ENCODE data around the gene FAM50B. TPM values are rescaled to one million over a fixed set of nuclear protein-coding genes. Genes with fewer than 3 reads are reported as not detected.

FAM50B gene
- total RNA-seq, 2 experiments from 2014 or later, result not detected

GRCh38 chr6:3871515-3871914 is 22.3 kb downstream of the FAM50B start:
- Histone ChIP-seq H3K9me3 (ENCODE audit: low read length) (no peaks in the 10 kb centered on the region), H3K4me1 (ENCODE audit: insufficient read depth, low read length, poor library complexity, severe bottlenecking) (no peaks in the 10 kb centered on the region), H3K4me2 (ENCODE audit: low read length) (no peak overlapping the region), H4K20me1 (ENCODE audit: insufficient read depth, low read length) (no peaks in the 10 kb centered on the region), H3K27ac (ENCODE audit: low read depth, low read length, poor library complexity, severe bottlenecking) (no peak overlapping the region), H3K9me2 (ENCODE audit: insufficient read depth, low read length) (no peaks in the 10 kb centered on the region), H3K4me3 (ENCODE audit: low read depth, low read length, poor library complexity, severe bottlenecking) (no peak overlapping the region), H3K36me3 (ENCODE audit: insufficient read depth, low read length) (no peaks in the 10 kb centered on the region), H3K79me2 (ENCODE audit: insufficient read depth, low read depth, low read length) (no peaks in the 10 kb centered on the region), H2AFZ (ENCODE audit: low read length) (no peak overlapping the region)
- POLR2A ChIA-PET, result no interaction called here
- intact Hi-C loops (cut with micrococcal nuclease; ENCODE audit: unreplicated experiment), result no loop called here
- no peak for TF ChIP-seq CTCF (conservative IDR thresholded peaks at IDR 0.05; ENCODE audit: low read length)
- no peak for TF ChIP-seq EZH2phosphoT487 (IDR thresholded peaks at IDR 0.05; ENCODE audit: borderline replicate concordance, low read depth, low read length)
- CTCF ChIA-PET (ENCODE audit: unreplicated experiment), result no interaction called here
- no TSS peak for BruUV-seq (replicated peaks)
- no peak for DNase-seq (ENCODE audit: low spot score)

GRCh38 chr6:3871939-3872338 is 22.8 kb downstream of the FAM50B start:
- no peak for DNase-seq (ENCODE audit: low spot score)
- Histone ChIP-seq H3K4me1 (ENCODE audit: insufficient read depth, low read length, poor library complexity, severe bottlenecking) (no peaks in the 10 kb centered on the region), H3K27ac (ENCODE audit: low read depth, low read length, poor library complexity, severe bottlenecking) (no peak overlapping the region), H3K9me3 (ENCODE audit: low read length) (no peaks in the 10 kb centered on the region), H3K9me2 (ENCODE audit: insufficient read depth, low read length) (no peaks in the 10 kb centered on the region), H3K4me2 (ENCODE audit: low read length) (no peak overlapping the region), H2AFZ (ENCODE audit: low read length) (no peak overlapping the region), H3K36me3 (ENCODE audit: insufficient read depth, low read length) (no peaks in the 10 kb centered on the region), H4K20me1 (ENCODE audit: insufficient read depth, low read length) (no peaks in the 10 kb centered on the region), H3K4me3 (ENCODE audit: low read depth, low read length, poor library complexity, severe bottlenecking) (no peak overlapping the region), H3K79me2 (ENCODE audit: insufficient read depth, low read depth, low read length) (no peaks in the 10 kb centered on the region)
- intact Hi-C loops (cut with micrococcal nuclease; ENCODE audit: unreplicated experiment), result no loop called here
- no peak for TF ChIP-seq CTCF (conservative IDR thresholded peaks at IDR 0.05; ENCODE audit: low read length)
- TF ChIP-seq EZH2phosphoT487 (IDR thresholded peaks at IDR 0.05; ENCODE audit: borderline replicate concordance, low read depth, low read length), result no peak
- CTCF ChIA-PET (ENCODE audit: unreplicated experiment), result no interaction called here
- BruUV-seq (replicated peaks), result no TSS peak
- POLR2A ChIA-PET, result interaction anchor here (0.6 kb wide), 1 partner anchor 551 kb away, joined by 3 read pairs; no protein-coding TSS in a partner anchor

GRCh38 chr6:3872370-3872854 is 23.2 kb downstream of the FAM50B start:
- Histone ChIP-seq H3K79me2 (ENCODE audit: insufficient read depth, low read depth, low read length) (no peaks in the 10 kb centered on the region), H3K4me1 (ENCODE audit: insufficient read depth, low read length, poor library complexity, severe bottlenecking) (no peaks in the 10 kb centered on the region), H3K36me3 (ENCODE audit: insufficient read depth, low read length) (no peaks in the 10 kb centered on the region), H3K27ac (ENCODE audit: low read depth, low read length, poor library complexity, severe bottlenecking) (no peak overlapping the region), H4K20me1 (ENCODE audit: insufficient read depth, low read length) (no peaks in the 10 kb centered on the region), H3K4me3 (ENCODE audit: low read depth, low read length, poor library complexity, severe bottlenecking) (no peak overlapping the region), H3K4me2 (ENCODE audit: low read length) (no peak overlapping the region), H3K9me2 (ENCODE audit: insufficient read depth, low read length) (no peaks in the 10 kb centered on the region), H2AFZ (ENCODE audit: low read length) (no peak overlapping the region), H3K9me3 (ENCODE audit: low read length) (no peaks in the 10 kb centered on the region)
- intact Hi-C loops (cut with micrococcal nuclease; ENCODE audit: unreplicated experiment), result no loop called here
- BruUV-seq (replicated peaks), result no TSS peak
- ChIA-PET CTCF (ENCODE audit: unreplicated experiment) (no interaction called here), POLR2A (interaction anchor here (0.6 kb wide), 1 partner anchor 551 kb away, joined by 3 read pairs; no protein-coding TSS in a partner anchor)
- DNase-seq (ENCODE audit: low spot score), result no peak
- no peak for TF ChIP-seq EZH2phosphoT487 (IDR thresholded peaks at IDR 0.05; ENCODE audit: borderline replicate concordance, low read depth, low read length)
- TF ChIP-seq CTCF (conservative IDR thresholded peaks at IDR 0.05; ENCODE audit: low read length), result no peak
